Measurements from ENCODE around the gene PCDHGA1. TPM values are rescaled to one million over a fixed set of nuclear protein-coding genes. Genes with fewer than 3 reads are reported as not detected.
"Not testable (repeated sequence)": the region's sequence is repeated elsewhere in the genome, so short reads cannot be mapped to it uniquely, and the experiment has no call there.

Gene PCDHGA1
- total RNA-seq, 1 donor from 2014 or later: 0.54 TPM

- Mint-ChIP-seq H3K9me3 (peaks cover 28% of the 10 kb centered on the region), H3K27ac (ENCODE audit: unreplicated experiment) (no peak overlapping the region), H3K4me3 (peak overlapping the region; percentile 73), H3K4me1 (no peaks in the 10 kb centered on the region), H3K27me3 (ENCODE audit: low read depth) (no peaks in the 10 kb centered on the region), H3K36me3 (ENCODE audit: low read depth) (peaks cover 84% of the 10 kb centered on the region)
- TF ChIP-seq CTCF (conservative IDR thresholded peaks at IDR 0.05): no peak
- DNase-seq (ENCODE audit: low read depth, low spot score): no peak
Observed at GRCh38 chr5:141427783-141428426, 97.6 kb downstream of the PCDHGA1 start.

GRCh38 chr5:141430332-141431113 lies 100.2 kb downstream of the PCDHGA1 start, which contains the start of gene PCDHGA12:
Gene PCDHGA12, plus strand, starts transcription at chr5:141430507. Its CDS starts 253 bp downstream, at chr5:141430760.
- DNase-seq (ENCODE audit: low read depth, low spot score): no peak
- no peaks in the 10 kb centered on the region for H3K4me1 Mint-ChIP-seq
- no peak for TF ChIP-seq CTCF (conservative IDR thresholded peaks at IDR 0.05)
- H3K4me3 Mint-ChIP-seq: no peak within 1 kb of the TSS
- no peak within 1 kb of the TSS for H3K27ac Mint-ChIP-seq (ENCODE audit: unreplicated experiment)
- H3K36me3 Mint-ChIP-seq (ENCODE audit: low read depth): peaks cover 82% of the 10 kb centered on the region
- no peaks in the 10 kb centered on the region for H3K27me3 Mint-ChIP-seq (ENCODE audit: low read depth)
- H3K9me3 Mint-ChIP-seq: peaks cover 21% of the 10 kb centered on the region

- Mint-ChIP-seq H3K9me3 (peaks cover 21% of the 10 kb centered on the region), H3K4me1 (no peaks in the 10 kb centered on the region)
Observed at GRCh38 chr5:141431286-141431685, 101.0 kb downstream of the PCDHGA1 start.

GRCh38 chr5:141432308-141432707 lies 102.0 kb downstream of the PCDHGA1 start:
- DNase-seq (ENCODE audit: low read depth, low spot score); H3K4me1 Mint-ChIP-seq; H3K27ac Mint-ChIP-seq (ENCODE audit: unreplicated experiment); H3K27me3 Mint-ChIP-seq (ENCODE audit: low read depth); H3K4me3 Mint-ChIP-seq: not testable (repeated sequence)
- Mint-ChIP-seq H3K36me3 (ENCODE audit: low read depth) (peaks cover 74% of the 10 kb centered on the region), H3K9me3 (peaks cover 20% of the 10 kb centered on the region)

More at GRCh38 chr5:141431286-141431685, 101.0 kb downstream of the PCDHGA1 start:
- no peak for TF ChIP-seq CTCF (conservative IDR thresholded peaks at IDR 0.05)
- H3K4me3 Mint-ChIP-seq: no peak overlapping the region
- H3K36me3 Mint-ChIP-seq (ENCODE audit: low read depth): peaks cover 77% of the 10 kb centered on the region
- no peak overlapping the region for H3K27ac Mint-ChIP-seq (ENCODE audit: unreplicated experiment)
- no peaks in the 10 kb centered on the region for H3K27me3 Mint-ChIP-seq (ENCODE audit: low read depth)
- DNase-seq (ENCODE audit: low read depth, low spot score): no peak

- DNase-seq (ENCODE audit: low read depth, low spot score); H3K27me3 Mint-ChIP-seq (ENCODE audit: low read depth); H3K4me3 Mint-ChIP-seq; H3K27ac Mint-ChIP-seq (ENCODE audit: unreplicated experiment); H3K4me1 Mint-ChIP-seq: not testable (repeated sequence)
- Mint-ChIP-seq H3K9me3 (peaks cover 20% of the 10 kb centered on the region), H3K36me3 (ENCODE audit: low read depth) (peaks cover 72% of the 10 kb centered on the region)
Observed at GRCh38 chr5:141432726-141433125, 102.4 kb downstream of the PCDHGA1 start.

GRCh38 chr5:141434006-141434405 lies 103.7 kb downstream of the PCDHGA1 start:
- no peak overlapping the region for H3K27ac Mint-ChIP-seq (ENCODE audit: unreplicated experiment)
- H3K27me3 Mint-ChIP-seq (ENCODE audit: low read depth): no peaks in the 10 kb centered on the region
- no peaks in the 10 kb centered on the region for H3K4me1 Mint-ChIP-seq
- no peak for TF ChIP-seq CTCF (conservative IDR thresholded peaks at IDR 0.05)
- H3K4me3 Mint-ChIP-seq: no peak overlapping the region
- H3K36me3 Mint-ChIP-seq (ENCODE audit: low read depth): peaks cover 64% of the 10 kb centered on the region
- H3K9me3 Mint-ChIP-seq: peaks cover 14% of the 10 kb centered on the region
- DNase-seq (ENCODE audit: low read depth, low spot score): no peak
